ENCODE results near the gene KDM3B. TPM values are rescaled to one million over a fixed set of nuclear protein-coding genes. Genes with fewer than 3 reads are reported as not detected.

The KDM3B gene
- total RNA-seq, 4 donors from 2014 or later, result 62.7 to 65.3 (median 62.9) TPM

DNA sequence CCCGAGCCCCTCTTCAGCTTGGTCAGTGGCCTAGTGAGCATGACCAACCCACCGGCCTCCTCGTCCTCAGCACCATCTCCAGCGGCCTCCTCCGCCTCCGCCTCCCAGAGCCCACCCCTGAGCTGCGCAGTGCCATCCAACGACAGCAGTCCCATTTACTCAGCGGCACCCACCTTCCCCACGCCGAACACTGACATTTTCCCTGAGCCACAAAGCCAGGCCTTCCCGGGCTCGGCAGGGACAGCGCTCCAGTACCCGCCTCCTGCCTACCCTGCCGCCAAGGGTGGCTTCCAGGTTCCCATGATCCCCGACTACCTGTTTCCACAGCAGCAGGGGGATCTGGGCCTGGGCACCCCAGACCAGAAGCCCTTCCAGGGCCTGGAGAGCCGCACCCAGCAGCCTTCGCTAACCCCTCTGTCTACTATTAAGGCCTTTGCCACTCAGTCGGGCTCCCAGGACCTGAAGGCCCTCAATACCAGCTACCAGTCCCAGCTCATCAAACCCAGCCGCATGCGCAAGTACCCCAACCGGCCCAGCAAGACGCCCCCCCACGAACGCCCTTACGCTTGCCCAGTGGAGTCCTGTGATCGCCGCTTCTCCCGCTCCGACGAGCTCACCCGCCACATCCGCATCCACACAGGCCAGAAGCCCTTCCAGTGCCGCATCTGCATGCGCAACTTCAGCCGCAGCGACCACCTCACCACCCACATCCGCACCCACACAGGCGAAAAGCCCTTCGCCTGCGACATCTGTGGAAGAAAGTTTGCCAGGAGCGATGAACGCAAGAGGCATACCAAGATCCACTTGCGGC lies 114.6 kb downstream of the KDM3B start:
- no peaks in the 10 kb centered on the region for H3K9me3 ChIP-seq
- H3K4me3 ChIP-seq, result peak overlapping the region; percentile 54 to 95 (median 74)
- H3K4me1 ChIP-seq, result peaks cover 0 to 51% (median 24%) of the 10 kb centered on the region in 4 donors
- peak overlapping the region in 2 of 4 donors; percentile 21 to 96 for H3K27ac ChIP-seq
- TF ChIP-seq POLR2A (IDR thresholded peaks at IDR 0.05) (no peak), EP300 (IDR thresholded peaks at IDR 0.05) (no peak)
- TF ChIP-seq, protein P1, sequence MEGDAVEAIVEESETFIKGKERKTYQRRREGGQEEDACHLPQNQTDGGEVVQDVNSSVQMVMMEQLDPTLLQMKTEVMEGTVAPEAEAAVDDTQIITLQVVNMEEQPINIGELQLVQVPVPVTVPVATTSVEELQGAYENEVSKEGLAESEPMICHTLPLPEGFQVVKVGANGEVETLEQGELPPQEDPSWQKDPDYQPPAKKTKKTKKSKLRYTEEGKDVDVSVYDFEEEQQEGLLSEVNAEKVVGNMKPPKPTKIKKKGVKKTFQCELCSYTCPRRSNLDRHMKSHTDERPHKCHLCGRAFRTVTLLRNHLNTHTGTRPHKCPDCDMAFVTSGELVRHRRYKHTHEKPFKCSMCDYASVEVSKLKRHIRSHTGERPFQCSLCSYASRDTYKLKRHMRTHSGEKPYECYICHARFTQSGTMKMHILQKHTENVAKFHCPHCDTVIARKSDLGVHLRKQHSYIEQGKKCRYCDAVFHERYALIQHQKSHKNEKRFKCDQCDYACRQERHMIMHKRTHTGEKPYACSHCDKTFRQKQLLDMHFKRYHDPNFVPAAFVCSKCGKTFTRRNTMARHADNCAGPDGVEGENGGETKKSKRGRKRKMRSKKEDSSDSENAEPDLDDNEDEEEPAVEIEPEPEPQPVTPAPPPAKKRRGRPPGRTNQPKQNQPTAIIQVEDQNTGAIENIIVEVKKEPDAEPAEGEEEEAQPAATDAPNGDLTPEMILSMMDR (IDR thresholded peaks at IDR 0.05), result no peak
- H3K27me3 ChIP-seq, result no peaks in the 10 kb centered on the region
- peak in 1 of 2 donors; percentile 12 for DNase-seq (ENCODE audit: low spot score in 2 of 2)
- peaks cover 0 to 11% (median 0%) of the 10 kb centered on the region in 3 donors for H3K36me3 ChIP-seq
- 74 to 83% methylated on average over 44 to 45 of the region's 45 CpGs for WGBS, 2 donors

DNA sequence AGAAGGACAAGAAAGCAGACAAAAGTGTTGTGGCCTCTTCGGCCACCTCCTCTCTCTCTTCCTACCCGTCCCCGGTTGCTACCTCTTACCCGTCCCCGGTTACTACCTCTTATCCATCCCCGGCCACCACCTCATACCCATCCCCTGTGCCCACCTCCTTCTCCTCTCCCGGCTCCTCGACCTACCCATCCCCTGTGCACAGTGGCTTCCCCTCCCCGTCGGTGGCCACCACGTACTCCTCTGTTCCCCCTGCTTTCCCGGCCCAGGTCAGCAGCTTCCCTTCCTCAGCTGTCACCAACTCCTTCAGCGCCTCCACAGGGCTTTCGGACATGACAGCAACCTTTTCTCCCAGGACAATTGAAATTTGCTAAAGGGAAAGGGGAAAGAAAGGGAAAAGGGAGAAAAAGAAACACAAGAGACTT lies 115.2 kb downstream of the KDM3B start:
- H3K27ac ChIP-seq, result peak overlapping the region in 2 of 4 donors; percentile 3 to 96
- 63 to 77% methylated on average over 14 of the region's 14 CpGs for WGBS, 2 donors
- TF ChIP-seq, protein P1 (IDR thresholded peaks at IDR 0.05), result no peak
- no peak for TF ChIP-seq POLR2A (IDR thresholded peaks at IDR 0.05)
- no peak for TF ChIP-seq EP300 (IDR thresholded peaks at IDR 0.05)

DNA sequence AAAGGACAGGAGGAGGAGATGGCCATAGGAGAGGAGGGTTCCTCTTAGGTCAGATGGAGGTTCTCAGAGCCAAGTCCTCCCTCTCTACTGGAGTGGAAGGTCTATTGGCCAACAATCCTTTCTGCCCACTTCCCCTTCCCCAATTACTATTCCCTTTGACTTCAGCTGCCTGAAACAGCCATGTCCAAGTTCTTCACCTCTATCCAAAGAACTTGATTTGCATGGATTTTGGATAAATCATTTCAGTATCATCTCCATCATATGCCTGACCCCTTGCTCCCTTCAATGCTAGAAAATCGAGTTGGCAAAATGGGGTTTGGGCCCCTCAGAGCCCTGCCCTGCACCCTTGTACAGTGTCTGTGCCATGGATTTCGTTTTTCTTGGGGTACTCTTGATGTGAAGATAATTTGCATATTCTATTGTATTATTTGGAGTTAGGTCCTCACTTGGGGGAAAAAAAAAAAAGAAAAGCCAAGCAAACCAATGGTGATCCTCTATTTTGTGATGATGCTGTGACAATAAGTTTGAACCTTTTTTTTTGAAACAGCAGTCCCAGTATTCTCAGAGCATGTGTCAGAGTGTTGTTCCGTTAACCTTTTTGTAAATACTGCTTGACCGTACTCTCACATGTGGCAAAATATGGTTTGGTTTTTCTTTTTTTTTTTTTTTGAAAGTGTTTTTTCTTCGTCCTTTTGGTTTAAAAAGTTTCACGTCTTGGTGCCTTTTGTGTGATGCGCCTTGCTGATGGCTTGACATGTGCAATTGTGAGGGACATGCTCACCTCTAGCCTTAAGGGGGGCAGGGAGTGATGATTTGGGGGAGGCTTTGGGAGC lies 115.9 kb downstream of the KDM3B start:
- peak overlapping the region in 2 of 4 donors; percentile 63 to 84 for H3K4me3 ChIP-seq
- peaks cover 0 to 11% (median 0%) of the 10 kb centered on the region in 3 donors for H3K36me3 ChIP-seq
- H3K27me3 ChIP-seq, result no peaks in the 10 kb centered on the region
- TF ChIP-seq POLR2A (IDR thresholded peaks at IDR 0.05) (no peak), EP300 (IDR thresholded peaks at IDR 0.05) (no peak)
- TF ChIP-seq, protein P1 (IDR thresholded peaks at IDR 0.05), result no peak
- H3K4me1 ChIP-seq, result peaks cover 0 to 48% (median 22%) of the 10 kb centered on the region in 4 donors
- H3K27ac ChIP-seq, result peak overlapping the region in 1 of 4 donors; percentile 96
- no peaks in the 10 kb centered on the region for H3K9me3 ChIP-seq
- DNase-seq (ENCODE audit: low spot score in 2 of 2), result no peak
- WGBS, 2 donors, result 74 to 80% methylated on average over 7 of the region's 7 CpGs

More for the DNA sequence above, 115.2 kb downstream of the KDM3B start:
- Histone ChIP-seq H3K4me1 (peaks cover 0 to 51% (median 24%) of the 10 kb centered on the region in 4 donors), H3K27me3 (no peaks in the 10 kb centered on the region), H3K36me3 (peaks cover 0 to 11% (median 0%) of the 10 kb centered on the region in 3 donors), H3K9me3 (no peaks in the 10 kb centered on the region), H3K4me3 (peak overlapping the region in 2 of 4 donors; percentile 63 to 84)
- peak in 1 of 2 donors; percentile 13 for DNase-seq (ENCODE audit: low spot score in 2 of 2)

DNA sequence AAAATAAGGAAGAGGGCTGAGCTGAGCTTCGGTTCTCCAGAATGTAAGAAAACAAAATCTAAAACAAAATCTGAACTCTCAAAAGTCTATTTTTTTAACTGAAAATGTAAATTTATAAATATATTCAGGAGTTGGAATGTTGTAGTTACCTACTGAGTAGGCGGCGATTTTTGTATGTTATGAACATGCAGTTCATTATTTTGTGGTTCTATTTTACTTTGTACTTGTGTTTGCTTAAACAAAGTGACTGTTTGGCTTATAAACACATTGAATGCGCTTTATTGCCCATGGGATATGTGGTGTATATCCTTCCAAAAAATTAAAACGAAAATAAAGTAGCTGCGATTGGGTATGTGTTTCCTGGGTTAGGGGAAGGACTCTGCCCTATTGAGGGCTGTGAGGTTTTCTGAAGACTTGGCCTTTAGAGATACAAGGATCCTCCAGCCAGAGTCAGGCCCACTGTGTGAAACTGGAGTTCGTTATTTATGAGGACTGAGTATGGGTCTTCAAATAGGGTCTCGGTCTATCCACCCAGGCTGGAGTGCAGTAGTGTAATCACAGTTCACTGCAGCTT lies 116.6 kb downstream of the KDM3B start:
- Histone ChIP-seq H3K27me3 (no peaks in the 10 kb centered on the region), H3K4me3 (no peak overlapping the region), H3K4me1 (peaks cover 0 to 45% (median 20%) of the 10 kb centered on the region in 4 donors), H3K36me3 (peaks cover 0 to 11% (median 0%) of the 10 kb centered on the region in 3 donors), H3K9me3 (no peaks in the 10 kb centered on the region), H3K27ac (no peak overlapping the region)
- DNase-seq (ENCODE audit: low spot score in 2 of 2), result no peak
- WGBS, 2 donors, result 77 to 81% methylated on average over 8 of the region's 8 CpGs
- TF ChIP-seq, protein P1 (IDR thresholded peaks at IDR 0.05), result no peak
- TF ChIP-seq EP300 (IDR thresholded peaks at IDR 0.05) (no peak), POLR2A (IDR thresholded peaks at IDR 0.05) (no peak)

All from tibial nerve (tissue), 4 donors.